PC-9 (cell line): ENCODE measurements around the gene KLHDC8A. TPM values are rescaled to one million over a fixed set of nuclear protein-coding genes. Genes with fewer than 3 reads are reported as not detected.

ENCODE experiments used
- BruUV-seq: library from RNA; stranded (reverse); fragments of 400-500 nt; replicated peaks from 2 replicates; lab custom pipeline; 2021; lab: Mats Ljungman, UMichigan
- CTCF ChIA-PET: fragments of 300-600 bp; sonication (Branson Sonifier 250); formaldehyde crosslinking; loops from one replicate; lab custom pipeline; 2022; ENCODE audit warnings: antibody characterized with exemption; lab: Charles Lee
- POLR2A ChIA-PET: fragments of 300-600 bp; sonication (Branson Sonifier 250); formaldehyde crosslinking; loops from one replicate; lab custom pipeline; 2022; ENCODE audit warnings: antibody characterized with exemption; ENCODE audit not compliant: unreplicated experiment; lab: Charles Lee
- DNase-seq, 2 experiments: peaks; one replicate each; pipeline versions ENCODE4 v3.0.0 to v3.0.0-alpha.2; 2015 to 2022; ENCODE audit warnings: mixed read lengths in 1 of 2
- H2AFZ ChIP-seq: fragments of 200-600 bp; sonication (generic); 2 replicates; pipeline ENCODE4 v1.8.1; 2017; ENCODE audit warnings: antibody characterized with exemption
- H3F3A ChIP-seq: fragments of 200-600 bp; sonication (generic); 2 replicates; pipeline ENCODE4 v1.8.1; 2017; ENCODE audit warnings: antibody characterized with exemption, mild to moderate bottlenecking, low read depth; ENCODE audit not compliant: insufficient read depth
- H3K27ac ChIP-seq: fragments of 200-600 bp; sonication (generic); 2 replicates; pipeline ENCODE4 v1.6.1; 2016; ENCODE audit warnings: mixed run types
- H3K27me3 ChIP-seq: fragments of 200-600 bp; sonication (generic); 2 replicates; pipeline ENCODE4 v1.6.1; 2016; ENCODE audit warnings: low read depth, mixed run types; ENCODE audit not compliant: insufficient read depth
- H3K36me3 ChIP-seq: fragments of 200-600 bp; sonication (generic); 2 replicates; pipeline ENCODE4 v1.6.1; 2016; ENCODE audit warnings: low read depth, mixed run types
- H3K4me1 ChIP-seq: fragments of 200-600 bp; sonication (generic); replicated peaks from 2 replicates; pipeline ENCODE4 v1.6.1; 2016; ENCODE audit warnings: mixed run types; ENCODE audit not compliant: insufficient read depth
- H3K4me2 ChIP-seq: fragments of 200-600 bp; sonication (generic); 2 replicates; pipeline ENCODE4 v1.6.1; 2017; ENCODE audit warnings: mixed run types
- H3K4me3 ChIP-seq: fragments of 200-600 bp; sonication (generic); 2 replicates; pipeline ENCODE4 v1.6.1; 2016; ENCODE audit warnings: mixed run types
- H3K79me2 ChIP-seq: fragments of 200-600 bp; sonication (generic); 2 replicates; pipeline ENCODE4 v1.6.1; 2017; ENCODE audit warnings: low read depth, mixed run types
- H3K9me2 ChIP-seq: fragments of 200-600 bp; sonication (generic); 2 replicates; pipeline ENCODE4 v1.8.1; 2017; ENCODE audit warnings: mild to moderate bottlenecking; ENCODE audit not compliant: insufficient read depth
- H3K9me3 ChIP-seq: fragments of 200-600 bp; sonication (generic); 2 replicates; pipeline ENCODE4 v1.8.1; 2016; ENCODE audit warnings: low read depth; ENCODE audit not compliant: insufficient read depth
- H4K20me1 ChIP-seq: fragments of 200-600 bp; sonication (generic); 2 replicates; pipeline ENCODE4 v1.8.1; 2017; ENCODE audit not compliant: insufficient read depth
- EZH2 ChIP-seq: fragments of 200-600 bp; sonication (generic); IDR thresholded peaks from 2 replicates; pipeline ENCODE4 v1.8.0; 2017; ENCODE audit warnings: antibody characterized with exemption, low read depth
- intact Hi-C: fragments of 100-400 bp; cut with micrococcal nuclease; formaldehyde crosslinking; loops from one replicate; pipeline ENCODE4 v1.10.0; 2022; ENCODE audit not compliant: unreplicated experiment
- total RNA-seq: library from RNA; stranded (reverse); gene quantifications from 2 replicates; pipeline ENCODE4 v1.2.3, GENCODE V29; 2021
- TF ChIP-seq, protein P1 (sequence below): fragments of 200-600 bp; sonication (generic); conservative IDR thresholded peaks from 2 replicates; pipeline ENCODE4 v1.6.1; 2017; ENCODE audit warnings: mixed run types, antibody characterized with exemption, mild to moderate bottlenecking, moderate library complexity

Gene KLHDC8A
- total RNA-seq, 1 experiment from 2014 or later = not detected

DNA sequence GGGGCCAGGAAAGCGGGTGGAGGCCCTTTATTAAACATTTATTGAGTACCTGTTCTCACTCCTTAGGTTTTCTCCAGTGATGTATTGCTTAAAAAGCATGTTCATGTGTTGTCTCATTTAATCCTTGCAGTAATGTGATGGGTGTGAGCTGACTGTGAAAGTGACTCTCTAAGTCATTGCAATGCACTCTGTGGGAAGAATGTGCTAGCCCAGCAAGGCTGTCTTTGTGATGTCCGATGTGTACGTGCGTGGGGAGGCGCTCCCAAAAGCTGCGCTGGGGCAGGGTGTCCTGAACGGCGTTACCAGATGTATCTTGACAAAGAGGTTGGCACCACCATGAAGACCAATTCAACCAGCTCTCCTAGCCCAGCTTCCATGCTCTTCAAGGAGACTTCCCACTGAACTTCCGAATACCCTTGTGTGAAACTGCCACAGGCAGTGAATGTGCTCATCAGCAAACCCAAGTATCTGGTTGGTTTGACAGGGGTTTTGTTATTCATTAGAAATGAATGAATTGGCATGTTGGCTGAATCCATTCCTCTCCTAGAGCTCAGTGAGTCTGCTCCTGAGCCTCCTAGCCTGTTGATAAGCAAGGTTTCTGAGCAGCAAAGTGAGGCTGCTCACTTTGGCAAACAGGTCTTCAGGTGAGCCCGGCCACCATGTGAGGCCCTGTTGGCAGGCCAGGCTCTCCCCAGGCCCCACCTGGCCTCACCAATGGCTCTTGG, 63.2 kb downstream of the KLHDC8A start:
- Histone ChIP-seq H3K36me3 (no peaks in the 10 kb centered on the region), H3K9me2 (no peaks in the 10 kb centered on the region), H3K79me2 (no peaks in the 10 kb centered on the region), H3K27me3 (no peaks in the 10 kb centered on the region), H3F3A (peaks cover 33% of the 10 kb centered on the region; the same call in 1 of the 2 replicates), H2AFZ (no peak overlapping the region), H3K9me3 (no peaks in the 10 kb centered on the region), H3K27ac (peak overlapping the region; percentile 70), H3K4me2 (peak overlapping the region; percentile 36), H3K4me1 (peaks cover 49% of the 10 kb centered on the region), H3K4me3 (no peak overlapping the region), H4K20me1 (no peaks in the 10 kb centered on the region)
- ChIA-PET POLR2A (no interaction called here), CTCF (no interaction called here)
- intact Hi-C loops = loop anchor here (1.0 kb wide), 1 partner anchor 9 kb away; no protein-coding TSS in a partner anchor
- no peak for TF ChIP-seq EZH2
- TF ChIP-seq, protein P1, sequence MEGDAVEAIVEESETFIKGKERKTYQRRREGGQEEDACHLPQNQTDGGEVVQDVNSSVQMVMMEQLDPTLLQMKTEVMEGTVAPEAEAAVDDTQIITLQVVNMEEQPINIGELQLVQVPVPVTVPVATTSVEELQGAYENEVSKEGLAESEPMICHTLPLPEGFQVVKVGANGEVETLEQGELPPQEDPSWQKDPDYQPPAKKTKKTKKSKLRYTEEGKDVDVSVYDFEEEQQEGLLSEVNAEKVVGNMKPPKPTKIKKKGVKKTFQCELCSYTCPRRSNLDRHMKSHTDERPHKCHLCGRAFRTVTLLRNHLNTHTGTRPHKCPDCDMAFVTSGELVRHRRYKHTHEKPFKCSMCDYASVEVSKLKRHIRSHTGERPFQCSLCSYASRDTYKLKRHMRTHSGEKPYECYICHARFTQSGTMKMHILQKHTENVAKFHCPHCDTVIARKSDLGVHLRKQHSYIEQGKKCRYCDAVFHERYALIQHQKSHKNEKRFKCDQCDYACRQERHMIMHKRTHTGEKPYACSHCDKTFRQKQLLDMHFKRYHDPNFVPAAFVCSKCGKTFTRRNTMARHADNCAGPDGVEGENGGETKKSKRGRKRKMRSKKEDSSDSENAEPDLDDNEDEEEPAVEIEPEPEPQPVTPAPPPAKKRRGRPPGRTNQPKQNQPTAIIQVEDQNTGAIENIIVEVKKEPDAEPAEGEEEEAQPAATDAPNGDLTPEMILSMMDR = no peak
- DNase-seq = no peak
- BruUV-seq = no TSS peak

DNA sequence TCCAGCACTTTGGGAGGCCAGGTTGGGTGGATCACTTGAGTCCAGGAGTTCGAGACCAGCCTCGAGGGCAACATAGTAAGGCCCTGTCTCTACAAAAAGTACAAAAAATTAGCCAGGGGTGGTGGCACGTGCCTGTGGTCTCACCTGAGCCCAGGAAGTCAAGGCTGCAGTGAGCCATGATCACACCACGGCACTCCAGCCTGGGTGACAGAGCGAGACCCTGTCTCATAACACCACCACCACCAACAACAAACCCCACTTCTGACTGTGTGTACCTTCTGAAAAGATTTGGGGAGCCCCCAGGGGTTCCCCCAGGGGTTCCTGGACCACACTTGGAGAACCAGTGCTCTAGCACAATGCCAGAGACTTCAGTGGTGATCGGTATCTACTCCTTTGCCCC, 65.1 kb downstream of the KLHDC8A start:
- CTCF ChIA-PET = no interaction called here

DNA sequence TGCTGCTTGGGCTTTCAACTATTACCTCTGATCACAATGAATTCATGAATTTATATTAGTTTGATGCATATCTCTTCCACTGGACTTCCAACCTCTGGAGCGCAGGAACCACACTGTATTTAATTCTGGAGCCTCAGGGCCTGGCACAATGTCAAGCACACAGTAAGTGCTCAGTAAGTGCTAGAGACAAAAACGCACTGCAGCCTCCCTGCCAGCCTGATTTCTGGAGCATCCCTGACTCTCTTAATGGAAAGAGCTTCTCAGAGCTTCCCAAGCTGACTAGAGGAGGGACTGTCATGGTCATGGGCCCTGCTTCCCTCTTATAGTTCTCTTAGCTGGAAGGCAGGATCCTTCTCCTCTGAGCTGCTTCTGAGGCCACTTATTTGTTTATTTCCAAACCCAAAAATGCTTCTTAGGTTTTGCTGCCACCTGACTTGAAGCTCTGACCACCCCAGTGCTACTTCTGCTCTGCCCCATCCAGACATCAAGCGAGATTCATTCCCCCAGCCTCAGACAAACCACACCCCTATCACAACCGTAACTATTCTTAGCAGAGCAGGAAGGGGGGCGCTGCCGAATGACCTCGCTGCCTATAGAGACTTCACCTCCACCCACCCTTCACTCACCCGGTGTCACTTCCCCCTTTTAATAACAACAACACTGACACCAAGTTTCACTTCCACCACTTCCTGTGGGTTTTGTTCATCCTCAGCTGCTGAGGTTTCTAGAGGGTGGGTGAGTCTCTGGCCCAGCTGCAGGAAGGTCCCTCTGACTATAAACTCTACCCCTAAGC, 68.8 kb downstream of the KLHDC8A start:
- H3K9me2 ChIP-seq = no peaks in the 10 kb centered on the region
- H3K4me3 ChIP-seq = no peak overlapping the region
- no TSS peak for BruUV-seq
- H3K4me2 ChIP-seq = no peak overlapping the region
- H3K4me1 ChIP-seq = peaks cover 25% of the 10 kb centered on the region
- H3F3A ChIP-seq = peaks cover 18% of the 10 kb centered on the region; the same call in 1 of the 2 replicates
- intact Hi-C loops = no loop called here
- H3K9me3 ChIP-seq = no peaks in the 10 kb centered on the region
- no peak for DNase-seq
- ChIA-PET POLR2A (no interaction called here), CTCF (interaction anchor here (0.5 to 0.9 kb wide), 2 partner anchors 10 to 43 kb away, joined by 3 to 4 read pairs; no protein-coding TSS in a partner anchor)
- no peaks in the 10 kb centered on the region for H3K27me3 ChIP-seq
- H3K79me2 ChIP-seq = no peaks in the 10 kb centered on the region
- no peak overlapping the region for H3K27ac ChIP-seq
- TF ChIP-seq EZH2 = no peak
- TF ChIP-seq, protein P1 = no peak
- H2AFZ ChIP-seq = no peak overlapping the region
- H4K20me1 ChIP-seq = no peaks in the 10 kb centered on the region
- no peaks in the 10 kb centered on the region for H3K36me3 ChIP-seq

More for the DNA sequence above, 65.1 kb downstream of the KLHDC8A start:
- no peak for TF ChIP-seq EZH2
- TF ChIP-seq, protein P1 = no peak
- Histone ChIP-seq H3K79me2 (no peaks in the 10 kb centered on the region), H4K20me1 (no peaks in the 10 kb centered on the region), H3K27me3 (no peaks in the 10 kb centered on the region), H3K27ac (no peak overlapping the region), H3K9me2 (no peaks in the 10 kb centered on the region), H3K4me2 (no peak overlapping the region), H2AFZ (no peak overlapping the region), H3K9me3 (no peaks in the 10 kb centered on the region), H3K4me3 (no peak overlapping the region), H3K36me3 (no peaks in the 10 kb centered on the region), H3K4me1 (peaks cover 36% of the 10 kb centered on the region), H3F3A (peaks cover 19% of the 10 kb centered on the region; the same call in 1 of the 2 replicates)
- DNase-seq = no peak
- POLR2A ChIA-PET = no interaction called here
- no TSS peak for BruUV-seq
- intact Hi-C loops = no loop called here
